Activated CD8-positive, alpha-beta memory T cell treated with anti-CD3 and anti-CD28 coated beads, Interleukin-2, amount 50 U/mL, for 1 hour (primary cell): ENCODE results near the gene IYD.

Experiments used
- DNase-seq: peaks from one replicate; pipeline ENCODE4 v3.0.0-alpha.2; 2020; ENCODE audit errors: extremely low read depth

IYD gene

DNA sequence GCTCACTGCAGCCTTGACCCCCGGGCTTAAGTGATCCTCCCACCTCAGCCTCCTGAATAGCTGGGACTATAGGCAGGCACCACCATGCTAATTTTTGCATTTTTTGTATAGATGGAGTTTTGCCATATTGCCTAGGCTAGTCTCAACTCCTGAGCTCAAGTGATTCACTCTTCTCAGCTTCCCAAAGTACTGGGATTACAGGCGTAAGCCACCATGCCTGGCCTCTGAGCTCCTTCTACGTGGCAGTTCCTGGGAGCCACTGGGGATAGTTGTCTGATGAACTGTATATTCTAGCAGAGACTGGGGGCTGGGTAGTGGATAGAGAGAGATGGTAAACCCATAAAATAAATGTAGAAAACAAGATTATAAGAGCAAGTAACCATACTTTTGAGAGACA is 26.1 kb downstream of the IYD start:
- no peak for DNase-seq

DNA sequence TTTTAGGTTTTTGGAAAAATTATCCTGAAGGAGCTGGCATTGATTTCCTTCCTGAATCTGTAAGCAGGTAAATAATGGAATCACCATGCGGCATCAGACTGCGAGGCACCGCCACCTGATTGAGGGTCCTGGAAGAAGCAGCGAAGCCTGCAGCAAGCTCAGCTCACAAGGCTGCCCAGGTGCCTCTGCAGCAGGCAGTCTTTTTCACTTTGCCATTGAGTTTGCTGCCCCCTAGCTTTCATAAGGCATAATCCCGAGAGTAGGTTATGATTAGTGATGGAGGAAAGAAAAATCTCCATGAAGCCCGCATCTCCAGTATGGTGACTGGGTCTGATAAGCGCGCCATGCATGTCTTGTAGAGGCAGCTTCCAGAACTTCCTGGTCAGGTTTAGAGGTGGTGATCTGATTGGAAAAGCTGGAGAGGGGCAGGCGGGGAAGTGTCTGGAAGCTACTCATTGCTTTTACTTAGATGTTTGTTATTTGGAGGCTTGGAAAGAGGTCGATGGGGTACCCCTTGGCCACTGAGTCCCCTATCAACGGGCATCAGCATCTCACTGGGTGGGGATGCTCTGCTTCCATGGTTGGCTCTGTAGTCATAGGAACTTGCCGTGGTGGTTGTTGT is 26.7 kb downstream of the IYD start:
- DNase-seq = no peak

DNA sequence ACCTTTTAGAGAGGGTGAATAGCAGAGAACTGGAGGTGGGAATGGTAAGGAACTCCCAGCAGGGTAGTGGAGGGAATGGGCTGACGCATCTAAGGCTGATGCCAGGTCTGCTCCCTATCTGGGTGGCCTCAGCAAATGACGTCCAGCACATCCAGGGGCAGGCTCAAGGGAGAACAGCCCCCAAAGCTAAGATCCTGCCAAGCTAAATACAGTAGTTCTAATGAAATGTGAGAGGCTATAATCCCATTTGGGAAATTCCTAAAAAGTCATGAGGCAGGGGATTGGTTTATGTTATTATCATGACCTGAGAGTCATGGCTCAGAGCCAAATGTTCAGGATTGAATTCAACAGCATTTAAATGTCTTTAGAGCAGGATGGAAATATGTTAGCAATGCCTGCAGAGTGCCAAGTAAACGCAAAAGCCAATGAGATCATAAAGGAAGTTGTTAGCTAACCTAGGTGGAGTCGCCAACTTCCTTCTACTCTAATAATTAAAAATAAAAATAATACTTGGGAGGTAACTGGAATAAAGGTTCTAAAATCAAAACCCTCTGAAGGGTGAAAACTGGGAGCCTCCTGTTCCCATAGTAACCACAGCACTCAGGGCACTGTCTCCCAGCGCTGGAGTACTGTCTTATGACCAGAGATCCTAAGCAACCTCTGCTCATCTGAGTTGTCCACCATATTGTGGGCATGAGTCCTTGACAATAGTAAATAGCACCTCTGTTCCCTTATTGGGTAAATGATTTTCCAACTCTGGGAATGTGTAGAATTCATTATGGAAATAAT is 34.8 kb downstream of the IYD start:
- DNase-seq = no peak

DNA sequence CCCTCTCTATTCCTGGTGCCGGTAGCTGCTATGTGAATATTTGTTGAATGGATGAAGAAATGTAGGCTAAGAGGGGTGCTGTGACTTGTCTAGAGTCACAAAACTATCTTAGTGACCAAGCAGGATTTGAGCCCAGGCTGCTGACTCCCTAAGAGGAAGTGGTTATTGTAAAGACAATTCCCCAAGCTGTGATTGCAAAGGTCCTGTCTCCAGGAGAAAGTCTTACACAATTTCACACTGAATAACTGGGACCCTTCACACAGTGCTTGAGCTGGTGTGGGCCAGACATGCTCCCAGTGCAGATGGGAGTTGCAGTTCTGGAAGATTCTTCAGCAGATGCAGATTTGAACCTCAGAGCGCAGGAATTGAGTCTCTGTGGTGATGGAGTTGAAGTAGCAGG is 38.1 kb downstream of the IYD start:
- DNase-seq = no peak

DNA sequence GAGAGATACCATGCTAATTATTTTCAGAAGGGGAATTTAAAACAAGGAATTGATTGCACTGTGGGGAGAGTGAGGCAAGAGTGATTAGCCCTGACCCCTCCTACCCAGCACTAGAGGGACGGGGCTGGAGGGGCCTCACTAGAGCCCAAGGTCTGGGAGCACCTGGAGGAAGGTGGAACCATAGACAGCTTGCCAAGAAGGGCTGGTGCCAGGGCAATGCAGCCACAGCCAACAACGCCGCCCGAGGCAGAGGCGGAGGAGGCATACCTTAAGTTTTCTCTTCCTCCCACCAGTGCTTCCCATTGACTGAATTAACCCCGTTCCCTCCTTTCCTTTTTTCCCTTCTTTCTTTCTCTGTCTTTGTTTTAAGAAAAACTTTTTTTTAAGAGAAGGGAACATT is 40.0 kb downstream of the IYD start:
- DNase-seq = no peak

DNA sequence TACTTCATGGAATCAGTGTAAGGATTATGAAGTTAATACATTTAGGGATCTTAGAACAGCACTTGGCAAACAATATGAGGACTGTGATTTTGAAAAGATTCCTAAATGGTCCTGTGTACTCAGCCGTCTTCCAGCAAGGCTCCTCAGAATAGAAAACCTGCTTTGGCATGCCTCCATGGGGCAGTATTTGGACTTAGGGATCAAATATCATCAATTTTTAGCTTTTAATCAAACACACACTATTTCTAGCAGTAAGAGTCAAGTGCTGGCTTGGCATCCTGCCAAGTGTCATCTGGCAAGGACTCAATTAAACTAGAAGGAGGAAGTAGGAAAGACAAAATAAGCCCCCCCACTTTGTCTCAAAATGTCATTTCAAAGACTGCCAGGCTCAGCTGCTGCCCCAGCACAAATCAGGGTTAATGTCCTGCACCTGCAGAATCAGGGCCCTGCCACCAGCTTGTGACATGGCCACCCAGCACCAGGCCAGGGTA is 40.8 kb downstream of the IYD start:
- no peak for DNase-seq

DNA sequence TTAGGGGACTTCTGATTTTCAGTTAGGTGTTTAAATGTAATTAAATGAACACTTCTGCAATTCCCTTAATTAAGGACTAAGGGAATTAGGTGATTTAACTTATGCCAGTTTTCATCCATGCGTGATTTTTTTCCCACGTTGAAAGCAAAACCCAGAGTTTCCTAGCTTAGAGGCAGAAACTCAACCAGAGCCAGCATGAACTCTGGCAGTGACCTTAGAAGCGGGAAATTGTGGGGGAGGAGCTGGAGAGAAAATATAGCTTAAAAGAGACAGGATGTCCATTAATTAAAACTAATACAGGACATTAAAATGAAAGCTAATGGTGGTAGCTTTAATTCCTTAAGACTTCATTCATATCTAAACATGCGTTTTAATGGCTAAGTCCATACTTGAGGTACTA is 41.6 kb downstream of the IYD start:
- no peak for DNase-seq

DNA sequence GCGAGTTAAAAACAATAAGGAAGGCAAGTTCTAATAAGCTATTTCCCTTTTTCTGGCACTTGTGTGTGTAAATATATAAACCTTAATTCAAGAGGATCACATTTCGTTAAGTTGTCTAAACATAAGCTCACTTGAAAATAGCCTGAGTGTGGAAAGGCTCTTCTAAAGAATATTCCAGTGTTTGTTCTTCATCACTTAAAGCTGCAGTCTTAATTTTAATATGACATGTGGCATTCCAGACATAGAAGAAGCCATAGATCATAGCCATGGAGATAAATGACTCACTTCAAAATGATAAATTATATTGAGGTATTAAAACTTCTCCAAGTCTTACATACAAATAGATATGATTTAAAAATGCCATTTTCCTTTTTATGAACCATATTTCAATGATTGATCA is 42.1 kb downstream of the IYD start:
- no peak for DNase-seq

DNA sequence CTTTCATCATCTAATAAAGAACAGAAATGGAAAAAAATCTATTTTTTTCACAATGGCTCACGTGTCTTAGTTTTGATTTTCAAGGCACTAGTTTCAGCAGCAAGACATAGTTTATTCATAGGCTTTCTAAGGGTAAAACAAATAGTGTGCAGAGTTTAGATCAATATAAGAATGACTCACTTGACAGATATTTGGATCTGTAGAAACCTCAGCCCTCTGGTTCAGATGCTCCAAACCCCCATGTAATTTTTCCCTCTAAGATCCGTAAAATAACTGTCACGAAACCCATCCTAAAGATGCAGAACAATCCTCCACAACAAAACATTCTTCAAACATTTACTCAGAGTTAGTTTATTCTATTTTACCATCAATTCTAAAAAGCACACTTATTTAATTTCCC is 43.4 kb downstream of the IYD start:
- no peak for DNase-seq

DNA sequence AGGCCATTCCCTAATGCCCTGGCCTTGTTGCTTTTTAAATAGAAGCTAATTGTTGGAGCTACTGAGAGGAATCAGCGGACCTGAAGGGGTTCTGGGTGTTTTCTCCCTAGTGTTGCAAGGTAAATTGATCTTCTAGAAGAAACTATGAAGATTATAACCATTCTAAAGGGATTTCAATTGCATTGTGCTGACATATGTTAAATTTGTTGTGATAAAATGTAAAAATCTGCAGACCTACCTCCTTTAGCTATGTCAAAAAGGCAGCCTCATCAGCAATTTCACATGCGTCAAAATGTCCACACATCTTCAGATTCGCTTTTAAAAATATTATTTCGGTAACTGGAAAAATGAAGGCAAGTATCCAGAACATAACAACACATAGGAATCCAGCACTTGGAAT is 44.4 kb downstream of the IYD start:
- no peak for DNase-seq

DNA sequence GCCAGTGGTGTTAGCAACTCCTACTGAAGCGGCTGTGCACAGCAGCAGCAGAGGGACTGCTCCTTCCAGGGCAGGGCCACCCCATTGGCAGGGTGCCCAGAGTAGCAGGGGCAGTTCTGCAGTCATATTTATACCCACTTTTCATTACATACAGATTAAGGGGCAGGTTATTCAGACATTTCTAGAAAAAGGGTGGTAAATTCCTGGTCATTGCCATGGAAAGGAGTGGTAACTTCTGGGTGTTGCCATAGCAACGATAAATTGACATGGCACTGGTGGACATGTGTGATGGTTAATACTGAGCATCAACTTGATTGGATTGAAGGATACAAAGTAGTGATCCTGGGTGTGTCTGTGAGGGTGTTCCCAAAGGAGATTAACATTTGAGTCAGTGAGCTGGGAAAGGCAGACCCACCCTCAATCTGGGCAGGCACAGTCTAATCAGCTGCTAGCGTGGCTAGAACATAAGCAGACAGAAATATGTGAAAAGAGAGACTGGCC is 45.0 kb downstream of the IYD start:
- DNase-seq = no peak

DNA sequence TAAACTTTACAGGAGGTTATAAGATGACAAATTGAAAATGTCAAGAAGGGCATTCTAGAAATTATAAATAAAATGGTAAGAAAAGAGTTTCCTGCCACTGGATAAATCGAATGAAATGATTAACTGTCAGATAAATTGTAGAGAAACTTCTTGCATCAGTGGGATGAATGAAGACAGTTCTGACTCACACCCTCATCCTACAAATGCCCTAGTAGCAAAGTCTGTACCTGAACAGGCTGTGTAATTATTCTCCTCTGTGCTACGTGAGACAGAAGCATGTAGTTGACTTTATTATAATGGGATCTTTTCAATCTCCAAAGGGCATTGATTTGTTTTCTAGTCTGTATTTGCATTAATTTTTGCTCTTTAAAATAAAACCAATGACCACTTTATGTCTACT is 47.3 kb downstream of the IYD start:
- no peak for DNase-seq

DNA sequence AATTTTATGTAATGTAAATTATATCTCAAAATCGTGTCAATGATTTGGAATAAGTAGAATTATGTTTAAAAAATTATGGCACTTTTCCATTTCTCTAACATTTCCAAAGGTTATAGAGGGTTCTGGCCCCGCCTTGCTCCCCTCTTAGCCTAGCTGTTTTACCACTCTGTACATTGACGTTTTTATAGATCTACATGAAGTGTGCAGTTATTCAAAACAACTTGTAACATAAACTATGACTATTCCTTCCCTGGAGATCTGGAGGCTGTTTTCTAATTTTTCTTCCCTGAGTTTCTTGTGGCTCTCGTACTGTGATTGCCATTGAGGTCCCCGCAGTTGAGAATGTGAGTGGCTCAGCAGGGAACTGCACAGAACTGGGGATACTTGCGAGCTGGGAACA is 48.4 kb downstream of the IYD start:
- no peak for DNase-seq

DNA sequence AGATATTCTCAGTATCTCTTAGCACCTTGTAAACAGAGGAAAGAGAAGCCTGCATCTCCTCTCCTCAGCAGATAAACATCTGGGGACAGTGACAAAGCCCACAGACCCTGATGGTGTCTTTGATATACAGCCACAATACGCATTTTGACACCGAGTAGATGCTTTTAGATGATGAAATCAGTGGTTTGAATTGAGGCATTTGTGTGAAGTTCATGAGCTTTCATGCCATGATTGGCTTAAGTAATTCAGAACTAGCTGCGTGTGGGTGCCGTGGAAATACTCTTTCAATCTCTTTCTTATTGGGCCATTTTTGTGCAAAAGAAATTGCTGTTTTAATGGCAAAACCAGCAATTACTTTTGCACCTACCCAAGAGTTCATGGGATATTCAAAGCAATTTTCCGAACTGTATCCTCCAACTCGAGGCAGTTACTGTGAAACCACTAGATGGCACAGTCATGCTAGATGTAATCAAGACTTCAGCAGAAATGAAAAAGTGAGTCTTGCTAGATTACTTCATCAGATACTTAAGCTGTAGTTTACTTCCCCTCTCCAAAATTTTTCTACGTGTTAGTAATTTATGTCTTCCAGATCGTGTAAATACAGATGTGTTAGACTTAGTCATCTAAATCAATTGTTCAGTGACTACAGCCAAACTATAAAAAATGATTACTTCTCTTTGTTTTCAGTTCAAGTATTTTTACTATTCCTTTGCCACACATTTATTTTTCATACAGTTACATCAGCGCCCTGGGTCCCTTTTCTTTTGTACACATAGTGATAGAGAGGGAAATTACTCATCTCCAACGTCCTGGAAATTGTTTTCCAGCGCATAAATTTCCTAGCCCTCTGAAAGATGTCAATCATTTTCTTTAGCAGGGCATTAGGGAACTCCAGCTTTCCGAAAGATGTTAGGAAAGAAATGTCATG is 49.4 kb downstream of the IYD start:
- DNase-seq = no peak

DNA sequence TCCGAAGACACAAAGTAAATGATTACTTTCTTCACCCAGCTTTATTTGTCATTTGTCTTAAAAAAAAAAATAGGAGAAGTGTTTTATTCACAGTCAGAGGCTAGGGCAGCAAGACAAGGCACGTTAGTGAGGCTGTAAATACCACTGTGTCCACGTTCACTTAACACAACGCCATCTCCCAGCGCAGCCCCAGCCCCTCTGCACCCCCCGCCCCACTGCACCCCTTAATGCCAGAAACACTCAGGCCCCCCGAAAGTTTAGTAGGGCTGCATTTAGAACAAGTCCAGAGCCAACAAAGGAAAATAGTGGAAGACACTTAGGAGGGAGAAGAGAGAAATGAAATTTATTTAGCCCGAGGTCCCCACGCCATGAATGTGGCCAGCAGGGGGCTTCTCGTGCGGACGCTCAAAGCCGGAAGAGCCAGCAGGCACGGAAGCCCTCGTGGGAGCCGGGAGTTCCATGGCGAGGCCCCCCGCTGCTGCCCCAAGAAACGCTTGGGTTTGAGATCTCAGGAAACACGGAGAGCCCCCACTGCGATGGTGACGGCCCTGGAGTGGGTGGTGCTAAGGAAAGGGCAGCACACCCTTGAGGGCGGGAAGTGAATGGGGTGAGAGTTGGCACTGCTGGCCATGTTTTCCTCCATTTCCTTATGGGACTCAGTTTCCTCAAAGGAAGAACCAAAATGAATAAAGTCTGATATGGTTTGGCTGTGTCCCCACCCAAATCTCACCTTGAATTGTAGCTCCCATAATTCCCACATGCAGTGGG is 50.2 kb downstream of the IYD start:
- DNase-seq = no peak

DNA sequence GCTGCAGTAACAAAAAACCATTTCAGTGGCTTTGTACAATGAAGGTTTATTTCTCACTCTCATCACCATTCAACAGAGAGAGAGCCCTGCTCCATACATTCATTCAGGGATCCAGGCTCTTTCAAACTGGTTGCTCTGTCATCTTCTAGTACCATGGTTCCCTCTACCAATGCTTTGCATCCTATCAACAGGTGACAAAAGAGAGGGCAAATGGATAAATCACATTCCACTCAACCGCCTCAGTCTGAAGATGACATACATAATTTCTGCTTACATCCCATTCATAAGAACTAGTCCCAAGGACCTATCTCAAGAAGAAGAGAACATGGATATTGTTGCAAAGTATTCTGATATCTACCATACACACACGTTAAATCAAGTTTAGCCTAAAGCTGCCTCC is 51.6 kb downstream of the IYD start:
- DNase-seq = no peak

DNA sequence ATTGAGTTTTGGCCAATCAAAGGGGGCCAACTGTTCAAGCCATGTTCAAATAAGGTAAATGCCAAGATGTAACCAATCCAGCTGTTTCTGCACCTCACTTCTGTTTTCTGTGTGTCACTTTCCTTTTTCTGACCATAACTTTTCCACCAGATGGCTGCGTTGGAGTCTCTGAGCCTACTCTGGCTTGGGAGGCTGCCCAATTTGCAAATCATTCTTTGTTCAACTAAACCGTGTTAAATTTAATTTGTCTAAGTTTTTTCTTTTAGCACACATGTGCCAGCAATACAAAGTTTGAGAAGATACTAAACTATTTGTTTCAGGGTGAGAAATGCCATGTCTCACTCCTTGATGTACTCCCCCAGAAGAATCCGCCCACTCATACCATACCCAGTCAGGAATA is 52.1 kb downstream of the IYD start:
- no peak for DNase-seq

DNA sequence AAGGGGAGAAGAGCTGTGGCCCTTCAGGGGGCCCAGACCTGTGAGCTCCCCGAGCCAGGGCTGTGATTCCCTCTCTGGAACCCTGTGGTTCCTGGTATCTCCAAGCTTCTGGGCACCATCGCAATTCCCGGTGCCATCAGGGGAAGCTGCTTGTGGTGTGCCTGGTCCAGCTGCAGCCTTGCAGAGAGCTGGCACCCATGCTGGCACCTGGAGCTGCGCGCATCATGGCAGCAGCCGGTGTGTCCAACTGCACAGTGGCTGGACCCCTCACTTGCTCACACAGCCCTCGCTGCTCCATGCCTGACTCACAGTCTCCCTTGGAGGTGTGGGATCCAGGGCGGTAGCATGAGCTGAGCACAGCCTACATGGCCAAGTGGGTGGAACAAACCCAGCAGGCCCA is 56.7 kb downstream of the IYD start:
- no peak for DNase-seq

DNA sequence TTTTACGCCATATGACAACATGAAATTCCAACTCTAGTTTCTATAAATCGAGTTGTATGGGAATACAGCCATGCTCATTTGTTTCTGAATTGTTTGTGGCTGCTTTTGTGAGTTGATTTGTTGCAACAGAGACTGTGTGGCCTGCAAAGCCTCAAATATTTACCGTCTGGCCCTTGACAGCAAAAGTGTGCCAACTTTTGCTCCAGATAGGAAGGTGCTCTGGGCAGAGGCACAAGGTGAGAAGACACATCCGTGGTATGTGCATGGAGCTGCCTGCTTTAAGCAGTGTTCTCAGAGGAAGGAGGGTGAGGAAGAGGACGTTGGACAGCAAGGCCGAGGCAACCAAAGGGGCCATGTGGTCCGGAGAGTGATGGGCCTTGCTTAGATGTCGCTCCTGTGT is 57.4 kb downstream of the IYD start:
- DNase-seq = no peak

DNA sequence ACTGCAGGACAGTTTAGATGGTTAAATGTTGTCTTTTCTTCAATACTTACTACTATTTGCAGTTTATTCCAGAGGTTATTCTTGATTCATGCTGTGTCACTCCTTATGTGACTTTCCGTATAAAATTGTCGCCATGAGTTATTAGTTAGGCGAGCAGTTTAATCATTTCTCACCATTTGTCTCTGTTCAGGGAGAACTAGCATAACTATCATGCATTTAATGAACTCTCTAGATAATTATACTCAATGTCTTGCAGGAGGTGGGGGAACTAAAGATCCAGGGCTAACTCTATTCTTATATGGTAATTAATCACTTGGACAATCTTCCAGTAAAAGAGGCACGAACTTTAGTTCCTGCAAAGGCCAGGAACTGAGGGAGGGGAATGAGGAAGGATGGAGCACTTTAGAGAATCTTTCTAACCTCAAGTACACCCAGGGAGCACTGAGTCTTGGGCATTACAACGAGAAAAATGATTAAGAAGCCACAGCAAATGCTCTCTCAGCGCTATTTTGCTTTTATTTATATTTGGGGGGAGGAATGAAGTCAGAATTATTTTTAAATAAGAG is 58.3 kb downstream of the IYD start:
- no peak for DNase-seq

DNA sequence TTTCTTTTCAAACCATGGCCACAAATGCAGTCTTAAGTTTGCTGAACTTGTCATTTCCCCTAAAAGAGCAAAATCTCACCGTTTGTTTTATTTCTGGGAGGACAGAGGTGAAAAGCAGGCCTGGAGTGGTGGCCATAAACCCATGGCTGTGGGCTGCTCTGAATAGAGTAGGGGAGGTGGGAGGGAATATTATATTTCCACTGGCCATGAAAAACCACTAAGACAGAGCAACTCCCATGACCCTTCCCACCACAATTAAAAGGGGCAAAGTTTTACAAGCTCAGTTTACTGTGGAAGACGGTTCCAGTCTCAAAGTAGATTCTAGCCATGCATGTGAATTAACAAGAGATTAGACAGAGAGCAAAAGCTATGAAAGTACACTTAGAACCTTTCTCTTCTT is 59.0 kb downstream of the IYD start:
- DNase-seq = no peak
